Measurements from ENCODE around the gene SGSM2. TPM values are rescaled to one million over a fixed set of nuclear protein-coding genes. Genes with fewer than 3 reads are reported as not detected.

Gene SGSM2
- total and polyA plus RNA-seq, 2 experiments from 2014 or later, result 13.7 to 52.4 TPM

Small RNA genes within 50 kb of the gene (small RNA-seq; reads per million reads assigned to genes)
- gene AC006435.3 (ENCODE audit: low replicate concordance) (not detected), gene AC006435.4 (ENCODE audit: low replicate concordance) (not detected), gene SNORD91A (ENCODE audit: low replicate concordance) (161 reads per million, percentile 99 among the genes with 10 or more reads in this experiment), gene SNORD91B (ENCODE audit: low replicate concordance) (16.8 reads per million, percentile 97 among the genes with 10 or more reads in this experiment)

Other genes starting within 250 kb of the SGSM2 start
- 25.8 and 43.1 TPM in 2 replicates for gene SMG6, start 33.7 kb upstream of the SGSM2 start, total RNA-seq (2014; rRNA removed; shearing (Covaris generic))
- 10.1 and 10.4 TPM in 2 replicates for gene SMG6, start 33.7 kb upstream of the SGSM2 start, polyA plus RNA-seq (2016; fragmentation: Nextera tagmentation; extraction: Ambion mirVana)
- 5.4 and 11.0 TPM in 2 replicates for gene SRR, start 33.6 kb upstream of the SGSM2 start, total RNA-seq (2014; rRNA removed; shearing (Covaris generic))
- 2.7 and 2.8 TPM in 2 replicates for gene SRR, start 33.6 kb upstream of the SGSM2 start, polyA plus RNA-seq (2016; fragmentation: Nextera tagmentation; extraction: Ambion mirVana)
- 72.7 and 108 TPM in 2 replicates for gene TSR1, start 1.0 kb upstream of the SGSM2 start, total RNA-seq (2014; rRNA removed; shearing (Covaris generic))
- 31.3 and 36.9 TPM in 2 replicates for gene TSR1, start 1.0 kb upstream of the SGSM2 start, polyA plus RNA-seq (2016; fragmentation: Nextera tagmentation; extraction: Ambion mirVana)
- 6.4 and 10.4 TPM in 2 replicates for gene MNT, start 63.6 kb downstream of the SGSM2 start, total RNA-seq (2014; rRNA removed; shearing (Covaris generic))
- 5.7 and 6.7 TPM in 2 replicates for gene MNT, start 63.6 kb downstream of the SGSM2 start, polyA plus RNA-seq (2016; fragmentation: Nextera tagmentation; extraction: Ambion mirVana)
- 78.1 and 80.8 TPM in 2 replicates for gene METTL16, start 174.4 kb downstream of the SGSM2 start, total RNA-seq (2014; rRNA removed; shearing (Covaris generic))
- gene METTL16, start 174.4 kb downstream of the SGSM2 start, polyA plus RNA-seq (2016; fragmentation: Nextera tagmentation; extraction: Ambion mirVana), result 39.5 and 40.1 TPM in 2 replicates